SK-N-MC (cell line): ENCODE measurements around the gene VRK2.

Experiments used
- EZH2 ChIP-seq: fragments of 200-600 bp; sonication (generic); IDR thresholded peaks from one replicate; pipeline ENCODE4 v1.6.1; 2017; ENCODE audit warnings: antibody characterized with exemption
- POLR2AphosphoS5 ChIP-seq: IDR thresholded peaks from 2 replicates; pipeline ENCODE4 v1.6.1; 2012; ENCODE audit warnings: mild to moderate bottlenecking, low read depth, low read length, borderline replicate concordance

DNA sequence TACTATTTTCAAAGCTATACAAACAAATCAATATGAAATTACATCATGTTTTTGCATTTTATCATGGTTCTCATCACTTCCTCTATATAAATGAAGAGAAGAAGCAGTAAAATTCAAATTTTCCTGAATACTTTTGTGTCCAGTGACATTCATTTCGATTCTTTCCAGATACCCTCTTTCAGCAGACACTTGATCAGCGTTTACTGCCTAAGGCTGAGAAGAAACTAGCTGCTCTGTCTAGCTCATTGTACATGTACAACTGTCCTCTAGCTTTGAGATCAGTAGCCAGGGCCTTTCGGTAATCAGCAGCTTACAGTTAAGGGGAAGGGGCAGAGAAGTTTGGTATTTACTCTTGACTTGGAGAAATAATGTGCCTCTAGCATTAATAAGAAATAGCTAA, 4.8 kb downstream of the VRK2 start:
- TF ChIP-seq EZH2 (no peak), POLR2AphosphoS5 (no peak)
